SU-DHL-6 (cell line): ENCODE results near the gene GALNT9.

Experiments used
- H2AFZ ChIP-seq: fragments of 200-600 bp; sonication (generic); 2 replicates; pipeline ENCODE4 v1.6.1; 2014; ENCODE audit warnings: low read depth, mild to moderate bottlenecking, moderate library complexity, mixed read lengths, antibody characterized with exemption, low read length; ENCODE audit not compliant: severe bottlenecking
- H3F3A ChIP-seq: fragments of 200-600 bp; shearing (Covaris generic); 2 replicates; pipeline ENCODE4 v1.6.0; 2016; ENCODE audit warnings: antibody characterized with exemption, mild to moderate bottlenecking; ENCODE audit not compliant: insufficient read depth
- H3K27ac ChIP-seq: fragments of 200-600 bp; sonication (generic); 2 replicates; pipeline ENCODE4 v1.5.1; 2016; ENCODE audit warnings: low read depth, mild to moderate bottlenecking, low read length, moderate library complexity, mixed read lengths
- H3K27me3 ChIP-seq: fragments of 200-600 bp; sonication (generic), shearing (Covaris generic); 2 replicates; pipeline ENCODE4 v1.6.0; 2014; ENCODE audit warnings: mild to moderate bottlenecking, low read length
- H3K36me3 ChIP-seq: fragments of 200-600 bp; sonication (generic); 2 replicates; pipeline ENCODE4 v1.6.1; 2014; ENCODE audit warnings: mild to moderate bottlenecking, low read length, mixed read lengths
- H3K4me2 ChIP-seq: fragments of 300-600, 200-600 bp; shearing (Covaris generic), sonication (generic); 2 replicates; pipeline ENCODE4 v1.6.0; 2014; ENCODE audit warnings: low read length, low read depth, mild to moderate bottlenecking; ENCODE audit not compliant: poor library complexity, severe bottlenecking
- H3K4me3 ChIP-seq: fragments of 200-600 bp; sonication (generic); 2 replicates; pipeline ENCODE4 v1.5.1; 2014; ENCODE audit warnings: antibody characterized with exemption, low read length, mild to moderate bottlenecking, mixed read lengths; ENCODE audit not compliant: insufficient read depth, poor library complexity, severe bottlenecking
- H3K79me2 ChIP-seq: fragments of 200-600 bp; sonication (generic); 2 replicates; pipeline ENCODE4 v1.6.1; 2014; ENCODE audit warnings: mild to moderate bottlenecking, low read length, moderate library complexity; ENCODE audit not compliant: insufficient read depth
- H3K9ac ChIP-seq: fragments of 200-600 bp; sonication (generic); 2 replicates; pipeline ENCODE4 v1.7.0; 2014; ENCODE audit warnings: mild to moderate bottlenecking, low read length
- H3K9me2 ChIP-seq: fragments of 200-600 bp; sonication (generic); replicated peaks from 2 replicates; pipeline ENCODE4 v1.6.1; 2014; ENCODE audit warnings: low read length; ENCODE audit not compliant: insufficient read depth
- H3K9me3 ChIP-seq: fragments of 200-600 bp; sonication (generic); 2 replicates; pipeline ENCODE4 v1.6.1; 2014; ENCODE audit warnings: low read length, mixed read lengths; ENCODE audit not compliant: insufficient read depth
- H4K20me1 ChIP-seq: fragments of 200-600 bp; sonication (generic); 2 replicates; pipeline ENCODE4 v1.6.1; 2014; ENCODE audit warnings: low read depth, mild to moderate bottlenecking, antibody characterized with exemption, low read length, moderate library complexity, mixed read lengths
- CTCF ChIP-seq: fragments of 200-600 bp; sonication (generic); IDR thresholded peaks from one replicate; pipeline ENCODE4 v1.5.1; 2017; ENCODE audit warnings: antibody characterized with exemption, mild to moderate bottlenecking, low read length, moderate library complexity; ENCODE audit not compliant: insufficient read depth, poor library complexity, severe bottlenecking
- EZH2phosphoT487 ChIP-seq: fragments of 200-600 bp; sonication (generic), shearing (Covaris generic); conservative IDR thresholded peaks from 2 replicates; pipeline ENCODE4 v1.6.1; 2018; ENCODE audit warnings: mild to moderate bottlenecking, antibody characterized with exemption, low read length, moderate library complexity, mixed read lengths

GALNT9 gene

GRCh38 chr12:132324173-132324572, 5.2 kb downstream of the GALNT9 start:
- Histone ChIP-seq H3K9me3 (no peaks in the 10 kb centered on the region), H3K4me2 (no peak overlapping the region), H3F3A (no peaks in the 10 kb centered on the region), H3K27me3 (no peaks in the 10 kb centered on the region), H3K27ac (no peak overlapping the region), H3K9ac (no peak overlapping the region), H3K79me2 (no peaks in the 10 kb centered on the region), H2AFZ (no peak overlapping the region), H4K20me1 (no peaks in the 10 kb centered on the region), H3K9me2 (no peaks in the 10 kb centered on the region), H3K36me3 (no peaks in the 10 kb centered on the region), H3K4me3 (no peak overlapping the region)
- TF ChIP-seq CTCF = no peak
- no peak for TF ChIP-seq EZH2phosphoT487

- Histone ChIP-seq H3K9ac (no peak overlapping the region), H3K4me2 (no peak overlapping the region), H3K9me2 (no peaks in the 10 kb centered on the region), H3K27ac (no peak overlapping the region), H3K36me3 (no peaks in the 10 kb centered on the region), H4K20me1 (no peaks in the 10 kb centered on the region), H3K9me3 (no peaks in the 10 kb centered on the region), H3F3A (no peaks in the 10 kb centered on the region), H3K27me3 (no peaks in the 10 kb centered on the region), H3K4me3 (no peak overlapping the region), H3K79me2 (no peaks in the 10 kb centered on the region), H2AFZ (no peak overlapping the region)
- TF ChIP-seq EZH2phosphoT487 (no peak), CTCF (no peak)
These were observed 6.0 kb downstream of the GALNT9 start for GRCh38 chr12:132323171-132324010.

- Histone ChIP-seq H3K27ac (no peak overlapping the region), H3K4me2 (no peak overlapping the region), H3K27me3 (no peaks in the 10 kb centered on the region), H3F3A (no peaks in the 10 kb centered on the region), H3K9ac (no peak overlapping the region), H3K36me3 (no peaks in the 10 kb centered on the region), H4K20me1 (no peaks in the 10 kb centered on the region), H3K9me2 (no peaks in the 10 kb centered on the region), H3K79me2 (no peaks in the 10 kb centered on the region), H3K9me3 (no peaks in the 10 kb centered on the region), H3K4me3 (no peak overlapping the region), H2AFZ (no peak overlapping the region)
- TF ChIP-seq CTCF (no peak), EZH2phosphoT487 (no peak)
These were observed 6.9 kb downstream of the GALNT9 start for GRCh38 chr12:132322206-132323132.
